HG02970 (cell line): ENCODE data around the gene ETNK1.
"Not testable (repeated sequence)": the region's sequence is repeated elsewhere in the genome, so short reads cannot be mapped to it uniquely, and the experiment has no call there.

Experiments used
- ATAC-seq: cut with Tn5 transposase; IDR thresholded peaks from one replicate; pipeline ENCODE4 v1.9.1; 2021; ENCODE audit warnings: mild to moderate bottlenecking, moderate library complexity, moderate number of reproducible peaks; ENCODE audit not compliant: unreplicated experiment, low FRiP score

Gene ETNK1

GRCh38 chr12:22624870-22625761 is at the start of gene ETNK1:
ETNK1 (plus strand) TSS chr12:22625171; CDS start chr12:22625431, 260 bp downstream.
- ATAC-seq, result peak; percentile 98

GRCh38 chr12:22576065-22576464 is 48.9 kb upstream of the ETNK1 start:
- no peak for ATAC-seq

GRCh38 chr12:22576473-22576872 is 48.5 kb upstream of the ETNK1 start:
- no peak for ATAC-seq

GRCh38 chr12:22577667-22578066 is 47.3 kb upstream of the ETNK1 start:
- no peak for ATAC-seq

- ATAC-seq, result no peak
Observed at GRCh38 chr12:22578328-22578727, 46.6 kb upstream of the ETNK1 start.

GRCh38 chr12:22588817-22589216 is 36.2 kb upstream of the ETNK1 start:
- ATAC-seq, result no peak

GRCh38 chr12:22593864-22594263 is 31.1 kb upstream of the ETNK1 start:
- ATAC-seq, result no peak

GRCh38 chr12:22597539-22597938 is 27.4 kb upstream of the ETNK1 start:
- not testable (repeated sequence) for ATAC-seq

- no peak for ATAC-seq
Observed at GRCh38 chr12:22598141-22598762, 26.7 kb upstream of the ETNK1 start.

- no peak for ATAC-seq
Observed at GRCh38 chr12:22598763-22599161, 26.2 kb upstream of the ETNK1 start.

GRCh38 chr12:22600181-22600580 is 24.8 kb upstream of the ETNK1 start:
- ATAC-seq, result no peak

GRCh38 chr12:22609501-22609900 is 15.5 kb upstream of the ETNK1 start:
- ATAC-seq, result no peak

- ATAC-seq, result no peak
Observed at GRCh38 chr12:22610131-22610530, 14.8 kb upstream of the ETNK1 start.

GRCh38 chr12:22612822-22613221 is 12.1 kb upstream of the ETNK1 start:
- ATAC-seq, result not testable (repeated sequence)

GRCh38 chr12:22615963-22616501 is 8.9 kb upstream of the ETNK1 start:
- no peak for ATAC-seq

GRCh38 chr12:22617630-22618029 is 7.3 kb upstream of the ETNK1 start:
- no peak for ATAC-seq

GRCh38 chr12:22624548-22624869 is 462 bp upstream of the ETNK1 start:
- no peak for ATAC-seq

GRCh38 chr12:22625762-22626294 is 857 bp downstream of the ETNK1 start:
- ATAC-seq, result peak; percentile 29

- no peak for ATAC-seq
Observed at GRCh38 chr12:22626406-22626805, 1.4 kb downstream of the ETNK1 start.

- no peak for ATAC-seq
Observed at GRCh38 chr12:22627371-22627770, 2.4 kb downstream of the ETNK1 start.

GRCh38 chr12:22628228-22628627 is 3.3 kb downstream of the ETNK1 start:
- ATAC-seq, result no peak
